ENCODE data around the gene SPINT4.
"Not testable (repeated sequence)": the region's sequence is repeated elsewhere in the genome, so short reads cannot be mapped to it uniquely, and the experiment has no call there.

The SPINT4 gene

DNA sequence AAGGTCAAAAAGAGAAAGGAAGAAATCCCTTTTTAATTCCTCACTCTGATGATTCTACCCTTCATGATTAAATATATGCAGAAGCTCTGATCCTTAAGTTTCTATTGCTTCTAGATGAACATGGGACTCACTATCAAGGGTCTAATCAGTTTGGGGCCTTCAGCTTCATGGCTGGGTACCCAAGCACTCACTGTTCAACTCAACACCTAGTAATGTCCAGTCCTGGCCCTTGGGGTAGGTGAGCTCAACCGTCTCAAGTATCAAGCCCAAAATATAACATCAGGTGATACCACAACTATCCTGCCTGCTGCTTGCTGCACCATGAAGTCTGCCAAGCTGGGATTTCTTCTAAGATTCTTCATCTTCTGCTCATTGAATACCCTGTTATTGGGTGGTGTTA is at the start of gene SPINT4:
Gene SPINT4, plus strand, starts transcription at position 301 of the 400 bp plus-strand sequence. Its CDS starts 21 bp downstream, at position 322.
- no peak for DNase-seq (ENCODE audit: low spot score)

DNA sequence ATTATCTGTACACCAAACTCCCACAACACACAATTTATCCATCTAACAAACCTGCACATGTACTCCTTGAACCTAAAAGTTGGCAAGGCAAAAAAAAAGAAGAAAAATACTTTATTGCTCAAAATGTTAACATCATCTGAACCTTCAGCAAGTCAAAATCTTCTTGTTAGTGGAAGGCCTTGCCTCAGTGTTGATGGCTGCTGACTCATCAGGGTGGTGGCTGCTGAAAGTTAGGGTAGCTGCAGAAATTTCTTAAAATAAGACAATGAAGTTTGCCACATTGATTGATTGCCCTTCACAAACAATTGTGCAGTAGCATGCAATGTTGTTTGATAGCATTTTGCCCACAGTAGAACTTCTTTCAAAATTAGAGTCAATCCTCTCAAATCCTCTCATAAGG is 49.4 kb upstream of the SPINT4 start:
- DNase-seq (ENCODE audit: low spot score): no peak

DNA sequence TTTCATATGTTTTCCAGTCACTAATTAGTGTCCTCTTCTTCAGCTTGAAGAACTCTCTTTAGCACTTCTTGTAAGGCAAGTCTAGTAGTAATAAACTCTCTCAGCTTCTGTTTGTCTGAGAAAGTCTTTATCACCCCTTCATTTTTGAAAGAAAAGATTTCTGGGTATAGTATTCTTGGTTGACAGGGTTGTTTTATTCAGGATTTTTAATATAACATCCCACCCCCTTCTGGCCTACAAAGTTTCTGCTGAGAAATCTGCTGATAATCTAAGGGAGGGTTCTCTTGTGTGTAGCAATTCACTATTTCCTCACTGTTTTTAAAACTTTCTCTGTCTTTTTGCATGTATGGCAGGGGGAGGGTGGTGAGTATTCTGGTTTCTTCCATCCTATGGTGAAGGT is 42.5 kb upstream of the SPINT4 start:
- DNase-seq (ENCODE audit: low spot score): no peak

DNA sequence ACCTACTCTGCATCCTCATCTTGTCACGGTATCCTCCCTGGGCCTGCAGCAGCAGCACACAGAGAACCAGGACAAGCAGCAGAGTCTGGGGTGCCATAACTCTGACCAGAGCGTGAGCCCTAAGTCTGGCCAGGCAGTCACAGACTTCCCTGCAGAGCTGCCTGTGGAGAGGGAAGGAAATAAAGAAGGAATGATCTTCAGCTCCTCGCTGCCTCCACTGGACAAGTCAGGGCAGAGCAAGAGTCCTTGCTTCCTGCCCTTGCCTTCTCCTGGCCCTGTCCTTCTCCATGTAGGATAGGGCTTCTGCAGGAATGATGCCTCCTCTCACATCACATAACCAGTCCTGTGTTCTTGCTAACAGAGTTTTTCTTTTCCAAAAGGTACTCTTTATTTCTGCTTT is 36.3 kb upstream of the SPINT4 start:
- DNase-seq (ENCODE audit: low spot score): no peak

GRCh38 chr20:45693346-45693745 is 28.8 kb upstream of the SPINT4 start:
- DNase-seq (ENCODE audit: low spot score): not testable (repeated sequence)

DNA sequence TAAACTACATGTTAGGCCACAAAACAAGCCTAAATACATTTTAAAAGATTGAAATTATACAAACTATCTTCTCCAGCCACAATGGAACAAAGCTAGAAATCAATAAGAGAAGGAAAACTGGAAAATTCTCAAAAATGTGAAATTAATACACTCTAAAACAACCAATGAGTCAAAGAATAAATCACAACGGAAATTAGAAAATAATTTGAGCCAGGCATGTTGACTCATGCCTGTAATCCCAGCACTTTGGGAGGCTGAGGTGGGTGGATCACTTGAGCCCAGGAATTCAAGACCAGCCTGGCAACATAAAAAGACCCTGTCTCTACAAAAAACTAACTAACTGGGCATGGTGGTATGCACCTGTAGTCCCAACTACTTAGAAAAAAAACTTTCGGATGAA is 26.7 kb upstream of the SPINT4 start:
- no peak for DNase-seq (ENCODE audit: low spot score)

DNA sequence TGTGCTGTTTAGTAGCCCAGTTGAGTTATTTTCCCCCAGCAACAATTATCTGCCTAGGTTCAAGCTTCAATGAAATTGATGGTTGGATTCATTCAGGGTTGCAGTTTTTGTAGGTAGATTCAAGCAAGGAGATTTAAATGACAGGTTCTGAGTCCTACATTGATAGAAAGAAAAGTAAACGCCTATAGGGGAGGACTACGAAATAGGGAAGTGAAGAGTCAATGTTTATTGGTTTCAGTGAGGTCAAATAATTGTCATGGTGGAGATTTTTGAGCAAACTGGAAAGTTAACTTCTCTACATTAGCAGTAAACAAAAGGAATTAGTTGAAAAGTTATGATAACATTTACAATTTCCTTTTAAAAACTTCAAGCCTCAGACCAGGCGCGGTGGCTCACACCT is 21.0 kb upstream of the SPINT4 start:
- no peak for DNase-seq (ENCODE audit: low spot score)

- no peak for DNase-seq (ENCODE audit: low spot score)
Observed at GRCh38 chr20:45701873-45702272, 20.3 kb upstream of the SPINT4 start, which contains the start of gene WFDC13. TSS of gene WFDC13 (plus strand) at chr20:45702038. CDS start at chr20:45702124, 86 bp downstream.

GRCh38 chr20:45704969-45705637 is 17.0 kb upstream of the SPINT4 start, which contains the start of gene WFDC10B:
TSS of gene WFDC10B (minus strand) at chr20:45705019. CDS start at chr20:45685992, 19,027 bp downstream.
- DNase-seq (ENCODE audit: low spot score): no peak

DNA sequence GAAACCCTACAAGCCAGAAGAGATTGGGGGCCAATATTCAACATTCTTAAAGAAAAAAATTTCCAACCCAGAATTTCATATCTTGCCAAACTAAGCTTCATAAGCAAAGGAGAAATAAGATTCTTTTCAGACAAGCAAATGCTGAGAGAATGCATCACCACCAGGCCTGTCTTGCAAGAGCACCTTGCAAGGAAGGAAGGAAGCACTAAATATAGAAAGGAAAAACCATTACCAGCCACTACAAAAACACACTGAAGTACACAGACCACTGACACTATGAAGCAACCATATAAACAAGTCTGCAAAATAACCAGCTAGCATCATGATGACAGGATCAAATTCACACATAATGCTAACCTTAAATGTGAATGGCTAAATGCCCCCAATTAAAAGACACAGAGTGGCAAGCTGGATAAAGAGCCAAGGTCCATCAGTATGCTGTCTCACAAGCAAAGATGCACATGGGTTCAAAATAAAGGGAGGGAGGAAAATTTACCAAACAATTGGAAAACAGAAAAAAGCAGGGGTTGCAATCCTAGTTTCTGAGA is 5.9 kb upstream of the SPINT4 start:
- not testable (repeated sequence) for DNase-seq (ENCODE audit: low spot score)

GRCh38 chr20:45725134-45725533 is 3.0 kb downstream of the SPINT4 start:
- no peak for DNase-seq (ENCODE audit: low spot score)

GRCh38 chr20:45727044-45727443 is 4.9 kb downstream of the SPINT4 start:
- DNase-seq (ENCODE audit: low spot score): no peak

- DNase-seq (ENCODE audit: low spot score): no peak
Observed at GRCh38 chr20:45732199-45732598, 10.1 kb downstream of the SPINT4 start.

DNA sequence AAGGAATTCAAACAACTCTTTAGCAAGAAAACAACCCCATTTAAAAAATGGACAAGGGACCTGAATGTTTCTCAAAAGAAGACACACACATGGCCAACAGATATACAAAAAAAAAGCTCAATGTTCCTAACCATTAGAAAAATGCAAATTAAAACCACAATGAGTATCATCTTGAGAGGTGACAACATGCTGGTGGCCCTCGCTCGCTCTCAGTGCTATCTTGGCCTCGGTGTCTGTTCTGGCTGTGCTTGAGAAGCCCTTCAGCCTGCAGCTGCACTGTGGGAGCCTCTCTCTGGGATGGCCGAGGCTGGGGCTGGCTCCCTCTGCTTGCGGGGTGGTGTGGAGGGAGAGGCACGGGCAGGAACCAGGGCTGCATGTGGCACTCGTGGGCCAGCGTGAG is 13.4 kb downstream of the SPINT4 start:
- DNase-seq (ENCODE audit: low spot score): no peak

- no peak for DNase-seq (ENCODE audit: low spot score)
Observed at GRCh38 chr20:45735988-45736387, 13.8 kb downstream of the SPINT4 start.

- DNase-seq (ENCODE audit: low spot score): no peak
Observed at GRCh38 chr20:45742596-45742995, 20.4 kb downstream of the SPINT4 start.

DNA sequence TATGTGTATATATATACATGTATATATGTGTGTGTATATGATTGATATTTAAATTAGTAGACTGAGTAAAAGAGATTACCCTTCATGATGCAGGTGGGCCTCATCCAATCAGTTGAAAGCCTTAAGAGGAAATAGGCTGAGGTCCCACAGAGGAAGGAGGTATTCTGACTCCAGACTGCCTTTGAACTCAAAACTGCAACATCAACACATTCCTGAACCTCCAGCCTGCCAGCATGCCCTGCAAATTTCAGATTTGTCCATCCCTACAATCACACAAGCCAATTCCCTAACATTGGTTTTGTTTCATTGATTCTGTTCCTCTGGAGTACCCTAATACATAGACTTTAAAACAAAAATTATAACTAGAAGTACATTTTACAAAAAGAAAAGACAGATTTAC is 22.9 kb downstream of the SPINT4 start:
- DNase-seq (ENCODE audit: low spot score): no peak

GRCh38 chr20:45751721-45752120 is 29.6 kb downstream of the SPINT4 start:
- DNase-seq (ENCODE audit: low spot score): no peak

- no peak for DNase-seq (ENCODE audit: low spot score)
Observed at GRCh38 chr20:45752746-45753145, 30.6 kb downstream of the SPINT4 start.

GRCh38 chr20:45758096-45758495 is 35.9 kb downstream of the SPINT4 start:
- DNase-seq (ENCODE audit: low spot score): no peak

DNA sequence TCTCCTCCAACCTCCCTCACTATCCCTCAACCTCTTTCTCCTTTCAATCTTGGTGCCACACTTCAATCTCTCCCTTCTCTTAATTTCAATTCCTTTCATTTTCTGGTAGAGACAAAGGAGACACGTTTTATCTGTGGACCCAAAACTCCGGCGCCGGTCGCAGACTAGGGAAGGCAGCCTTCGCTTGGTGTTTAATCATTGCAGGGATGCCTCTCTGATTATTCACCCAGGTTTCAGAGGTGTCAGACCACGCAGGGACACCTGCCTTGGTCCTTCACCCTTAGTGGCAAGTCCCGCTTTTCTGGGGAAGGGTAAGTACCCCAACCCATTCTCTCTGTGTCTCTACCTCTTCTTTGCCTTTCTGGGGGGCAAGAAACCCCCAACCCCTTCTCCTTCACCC is 37.8 kb downstream of the SPINT4 start:
- DNase-seq (ENCODE audit: low spot score): not testable (repeated sequence)

DNA sequence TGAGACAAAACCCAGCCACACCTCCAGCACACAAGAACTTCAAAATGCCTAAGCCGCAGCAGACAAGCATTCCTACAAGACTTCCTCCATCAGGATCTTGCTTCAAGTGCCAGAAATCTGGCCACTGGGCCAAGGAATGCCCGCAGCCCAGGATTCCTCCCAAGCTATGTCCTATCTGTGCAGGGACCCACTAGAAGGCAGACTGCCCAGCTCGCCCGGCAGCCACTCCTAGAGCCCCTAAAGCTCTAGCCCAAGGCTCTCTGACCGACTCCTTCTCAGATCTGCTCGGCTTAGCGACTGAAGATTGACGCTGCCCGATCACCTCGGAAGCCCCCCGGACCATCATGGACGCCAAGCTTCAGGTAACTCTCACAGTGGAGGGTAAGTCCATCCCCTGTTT is 39.8 kb downstream of the SPINT4 start:
- not testable (repeated sequence) for DNase-seq (ENCODE audit: low spot score)

GRCh38 chr20:45764618-45765282 is 42.6 kb downstream of the SPINT4 start:
- not testable (repeated sequence) for DNase-seq (ENCODE audit: low spot score)

Data from cerebellar cortex (tissue), 1 donor.